ENCODE data around the gene TMEM14C. TPM values are rescaled to one million over a fixed set of nuclear protein-coding genes. Genes with fewer than 3 reads are reported as not detected.
"Not testable (repeated sequence)": the region's sequence is repeated elsewhere in the genome, so short reads cannot be mapped to it uniquely, and the experiment has no call there.

Gene TMEM14C
- total RNA-seq, 4 donors from 2014 or later: 63.4 to 76.7 (median 73.7) TPM

DNA sequence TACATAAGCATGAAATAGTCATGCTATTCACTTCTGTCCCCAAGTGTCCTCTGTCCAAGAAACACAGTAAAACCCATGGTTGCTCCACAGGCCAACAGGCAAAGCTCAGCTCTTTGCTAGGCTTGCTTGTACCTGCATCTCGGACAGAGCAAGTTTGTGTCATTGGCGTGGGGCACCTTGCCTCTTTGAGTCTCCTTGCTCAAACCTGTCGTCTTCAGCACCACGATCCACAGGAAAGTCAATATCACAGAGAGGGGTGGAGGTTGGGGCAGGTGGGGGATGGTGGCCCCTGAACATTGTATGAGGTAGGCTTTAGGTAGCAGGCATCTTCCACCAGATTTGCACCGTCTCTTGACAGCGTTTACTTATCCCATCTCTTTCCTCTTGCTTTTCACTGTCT lies 20.6 kb downstream of the TMEM14C start:
- Histone ChIP-seq H3K4me1 (peaks cover 16% of the 10 kb centered on the region), H3K9me3 (no peaks in the 10 kb centered on the region), H3K4me3 (no peak overlapping the region), H3K27ac (no peak overlapping the region), H3K27me3 (no peaks in the 10 kb centered on the region), H3K36me3 (no peaks in the 10 kb centered on the region)
- WGBS: 86% methylated on average over 6 of the region's 6 CpGs
- DNase-seq (ENCODE audit: low spot score in 2 of 2): no peak
- TF ChIP-seq EP300 (IDR thresholded peaks at IDR 0.05) (no peak), POLR2A (IDR thresholded peaks at IDR 0.05) (no peak), POLR2AphosphoS5 (IDR thresholded peaks at IDR 0.05) (no peak)
- TF ChIP-seq, protein P1, sequence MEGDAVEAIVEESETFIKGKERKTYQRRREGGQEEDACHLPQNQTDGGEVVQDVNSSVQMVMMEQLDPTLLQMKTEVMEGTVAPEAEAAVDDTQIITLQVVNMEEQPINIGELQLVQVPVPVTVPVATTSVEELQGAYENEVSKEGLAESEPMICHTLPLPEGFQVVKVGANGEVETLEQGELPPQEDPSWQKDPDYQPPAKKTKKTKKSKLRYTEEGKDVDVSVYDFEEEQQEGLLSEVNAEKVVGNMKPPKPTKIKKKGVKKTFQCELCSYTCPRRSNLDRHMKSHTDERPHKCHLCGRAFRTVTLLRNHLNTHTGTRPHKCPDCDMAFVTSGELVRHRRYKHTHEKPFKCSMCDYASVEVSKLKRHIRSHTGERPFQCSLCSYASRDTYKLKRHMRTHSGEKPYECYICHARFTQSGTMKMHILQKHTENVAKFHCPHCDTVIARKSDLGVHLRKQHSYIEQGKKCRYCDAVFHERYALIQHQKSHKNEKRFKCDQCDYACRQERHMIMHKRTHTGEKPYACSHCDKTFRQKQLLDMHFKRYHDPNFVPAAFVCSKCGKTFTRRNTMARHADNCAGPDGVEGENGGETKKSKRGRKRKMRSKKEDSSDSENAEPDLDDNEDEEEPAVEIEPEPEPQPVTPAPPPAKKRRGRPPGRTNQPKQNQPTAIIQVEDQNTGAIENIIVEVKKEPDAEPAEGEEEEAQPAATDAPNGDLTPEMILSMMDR (IDR thresholded peaks at IDR 0.05): no peak

DNA sequence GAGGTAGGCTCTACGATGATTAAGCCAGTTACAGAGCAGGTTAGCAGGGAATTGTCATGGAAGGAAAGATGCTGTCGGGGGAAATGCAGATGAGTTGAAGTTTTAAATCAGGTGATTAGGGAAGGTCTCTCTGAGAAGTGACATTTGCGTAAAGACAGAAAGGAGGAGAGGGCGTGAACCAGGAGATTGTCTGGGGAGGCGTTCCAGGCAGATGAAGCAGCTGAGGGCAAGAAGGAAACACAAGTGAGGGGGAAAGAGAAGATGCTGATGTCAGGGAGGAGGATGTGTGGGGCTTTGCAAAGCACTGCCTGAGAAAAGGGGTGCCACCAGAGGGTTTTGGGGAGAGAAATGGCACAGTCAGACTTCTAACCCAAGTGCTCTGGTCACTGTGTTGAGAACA lies 22.2 kb downstream of the TMEM14C start:
- TF ChIP-seq, protein P1 (IDR thresholded peaks at IDR 0.05): no peak
- TF ChIP-seq EP300 (IDR thresholded peaks at IDR 0.05) (no peak), POLR2AphosphoS5 (IDR thresholded peaks at IDR 0.05) (no peak), POLR2A (IDR thresholded peaks at IDR 0.05) (no peak)
- 86% methylated on average over 5 of the region's 5 CpGs for WGBS

DNA sequence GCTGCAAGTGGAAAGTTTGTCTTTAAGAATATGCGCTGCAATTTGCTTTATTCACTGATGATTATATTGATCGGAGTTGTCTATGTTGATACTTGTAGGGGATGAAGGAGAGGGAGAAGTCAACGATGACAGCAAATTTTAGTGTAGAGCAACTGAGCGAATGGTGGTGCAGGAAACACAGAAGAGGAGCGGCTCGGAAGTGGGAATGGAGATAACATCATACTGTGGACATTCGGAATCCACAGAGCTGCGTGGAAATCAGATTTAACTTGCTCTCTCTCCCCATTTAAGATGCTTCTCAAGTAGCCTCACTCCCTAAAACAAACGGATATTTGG lies 24.0 kb downstream of the TMEM14C start:
- Histone ChIP-seq H3K9me3 (no peaks in the 10 kb centered on the region), H3K4me3 (peak overlapping the region; percentile 82), H3K27ac (peak overlapping the region; percentile 11), H3K4me1 (peaks cover 30% of the 10 kb centered on the region), H3K27me3 (no peaks in the 10 kb centered on the region), H3K36me3 (peaks cover 23% of the 10 kb centered on the region)
- WGBS: 32% methylated on average over 9 of the region's 9 CpGs
- DNase-seq (ENCODE audit: low spot score in 2 of 2): no peak
- TF ChIP-seq POLR2A (IDR thresholded peaks at IDR 0.05) (no peak), POLR2AphosphoS5 (IDR thresholded peaks at IDR 0.05) (no peak), EP300 (IDR thresholded peaks at IDR 0.05) (no peak)
- TF ChIP-seq, protein P1 (IDR thresholded peaks at IDR 0.05): no peak

More for the DNA sequence above, 22.2 kb downstream of the TMEM14C start:
- Histone ChIP-seq H3K9me3 (no peaks in the 10 kb centered on the region), H3K4me1 (peaks cover 30% of the 10 kb centered on the region), H3K4me3 (no peak overlapping the region), H3K36me3 (peaks cover 7% of the 10 kb centered on the region), H3K27me3 (no peaks in the 10 kb centered on the region), H3K27ac (no peak overlapping the region)
- DNase-seq (ENCODE audit: low spot score in 2 of 2): no peak

DNA sequence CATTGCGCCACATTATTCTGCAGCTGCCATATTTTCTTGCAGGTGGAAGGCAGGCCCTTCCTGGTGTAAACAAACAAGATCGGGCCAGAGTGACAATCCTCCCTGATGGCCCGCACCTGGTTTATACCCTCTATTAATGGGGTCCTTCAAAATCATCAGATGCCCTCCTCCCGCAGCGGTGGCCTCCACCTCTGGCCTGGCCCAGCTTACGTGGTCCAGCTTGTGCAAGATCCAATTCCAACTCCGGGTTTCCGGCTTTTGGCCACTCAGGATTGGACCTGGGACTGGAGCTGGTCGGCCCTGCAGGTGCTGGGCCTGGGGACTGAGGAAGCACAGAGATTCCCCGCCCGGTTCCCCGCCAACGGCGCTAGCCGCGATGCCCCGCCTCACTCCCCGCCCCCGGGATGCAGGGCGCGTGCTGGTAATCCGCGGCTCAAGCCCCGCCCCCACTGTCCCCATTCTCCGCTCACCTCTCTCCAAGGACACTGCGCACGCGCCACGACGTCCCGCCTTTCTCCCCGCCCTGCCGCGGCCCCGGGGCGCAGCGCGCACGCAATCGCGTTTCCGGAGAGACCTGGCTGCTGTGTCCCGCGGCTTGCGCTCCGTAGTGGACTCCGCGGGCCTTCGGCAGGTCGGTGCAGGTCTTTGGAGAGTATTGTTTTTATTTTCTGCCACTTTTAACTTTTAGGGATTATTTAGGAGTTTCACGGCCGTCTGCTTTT lies 24.5 kb downstream of the TMEM14C start, which contains the start of gene TMEM14B:
TSS of gene TMEM14B (plus strand) at position 555 of the 722 bp plus-strand sequence. CDS start 1,441 bp downstream, outside the sequence.
- Histone ChIP-seq H3K9me3 (no peaks in the 10 kb centered on the region), H3K27ac (peak within 1 kb of the TSS; percentile 86), H3K4me1 (peaks cover 30% of the 10 kb centered on the region), H3K27me3 (no peaks in the 10 kb centered on the region), H3K36me3 (peaks cover 27% of the 10 kb centered on the region), H3K4me3 (peak within 1 kb of the TSS; percentile 82)
- peak; percentile 99 to 100 for DNase-seq (ENCODE audit: low spot score in 2 of 2)
- peak in 1 of 2 donors; percentile 74 for TF ChIP-seq POLR2A (IDR thresholded peaks at IDR 0.05)
- TF ChIP-seq, protein P1 (IDR thresholded peaks at IDR 0.05): no peak
- TF ChIP-seq POLR2AphosphoS5 (IDR thresholded peaks at IDR 0.05): peak in 2 of 3 donors; percentile 52 to 87
- TF ChIP-seq EP300 (IDR thresholded peaks at IDR 0.05): no peak
- WGBS: 1% methylated on average over 41 of the region's 52 CpGs

DNA sequence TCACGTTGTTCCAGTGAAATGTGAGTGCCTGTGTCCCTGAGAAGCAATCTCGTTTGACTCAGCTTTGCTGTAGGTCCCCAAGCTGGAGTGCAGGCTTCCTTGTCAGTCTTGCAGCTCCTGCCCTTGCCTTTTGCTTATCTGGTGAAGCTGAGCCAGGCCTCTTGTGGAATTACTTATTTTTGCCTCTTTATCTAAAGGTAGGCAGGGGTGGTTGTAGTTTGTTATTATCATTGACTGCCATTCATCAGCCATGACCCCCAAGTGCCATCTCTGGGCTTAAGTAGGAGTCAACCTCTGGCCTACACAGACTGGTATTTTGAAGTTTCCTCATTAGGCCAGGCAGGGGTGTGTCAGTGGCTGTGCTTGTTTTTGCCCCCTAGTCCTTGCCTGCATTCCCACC lies 26.9 kb downstream of the TMEM14C start:
- Histone ChIP-seq H3K4me1 (peaks cover 30% of the 10 kb centered on the region), H3K4me3 (no peak overlapping the region), H3K27me3 (no peaks in the 10 kb centered on the region), H3K9me3 (no peaks in the 10 kb centered on the region), H3K36me3 (peaks cover 49% of the 10 kb centered on the region), H3K27ac (no peak overlapping the region)
- WGBS: 49% methylated on average over 2 of the region's 2 CpGs
- no peak for TF ChIP-seq POLR2AphosphoS5 (IDR thresholded peaks at IDR 0.05)
- TF ChIP-seq, protein P1 (IDR thresholded peaks at IDR 0.05): no peak
- TF ChIP-seq POLR2A (IDR thresholded peaks at IDR 0.05): no peak
- no peak for TF ChIP-seq EP300 (IDR thresholded peaks at IDR 0.05)
- no peak for DNase-seq (ENCODE audit: low spot score in 2 of 2)

DNA sequence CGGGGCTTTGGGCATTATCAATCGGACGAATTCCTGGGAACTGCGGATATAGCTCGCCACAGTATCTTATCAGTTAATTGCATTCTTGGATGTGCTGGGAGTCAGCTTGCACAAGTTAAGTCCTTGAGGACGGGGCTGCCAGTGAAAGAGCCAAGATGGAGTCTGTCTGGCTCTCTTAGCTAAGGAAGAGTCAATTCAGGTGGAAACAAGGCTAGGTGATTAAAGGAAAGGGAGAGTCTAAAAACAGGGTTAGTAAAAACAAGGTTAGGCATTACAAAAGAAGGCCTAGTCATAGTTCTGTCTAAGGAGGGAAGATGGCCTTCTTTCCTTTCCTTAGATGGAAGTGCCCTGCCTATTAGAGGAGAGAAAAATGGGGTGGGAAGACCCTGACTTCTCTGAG lies 27.7 kb downstream of the TMEM14C start:
- WGBS: 90% methylated on average over 6 of the region's 6 CpGs

DNA sequence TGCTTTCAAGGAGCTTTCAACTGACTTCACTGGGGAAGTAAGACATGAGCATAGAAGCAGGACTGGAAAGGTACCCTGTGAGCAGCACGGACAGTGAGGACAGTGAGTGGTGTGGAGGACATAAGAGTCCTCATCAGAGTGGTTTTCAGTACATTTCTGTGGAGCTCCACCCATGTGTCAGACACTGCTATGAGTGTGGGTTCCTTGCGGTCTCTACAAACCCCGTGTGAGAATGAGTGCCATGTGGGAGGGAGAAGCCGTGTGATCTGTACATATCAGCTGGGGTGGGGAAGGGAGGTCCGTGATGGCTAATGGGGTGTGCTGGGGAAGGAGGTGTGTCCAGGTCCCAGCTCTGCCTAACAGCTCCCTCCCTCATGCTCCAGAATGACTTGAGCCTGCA lies 28.9 kb downstream of the TMEM14C start:
- H3K27me3 ChIP-seq; H3K27ac ChIP-seq; H3K4me3 ChIP-seq; H3K9me3 ChIP-seq; DNase-seq (ENCODE audit: low spot score in 2 of 2): not testable (repeated sequence)
- 78% methylated on average over 5 of the region's 5 CpGs for WGBS
- Histone ChIP-seq H3K4me1 (peaks cover 26% of the 10 kb centered on the region), H3K36me3 (peaks cover 68% of the 10 kb centered on the region)

More for the DNA sequence above, 27.7 kb downstream of the TMEM14C start:
- H3K9me3 ChIP-seq; DNase-seq (ENCODE audit: low spot score in 2 of 2); H3K27ac ChIP-seq; H3K27me3 ChIP-seq; H3K4me3 ChIP-seq: not testable (repeated sequence)
- peaks cover 57% of the 10 kb centered on the region for H3K36me3 ChIP-seq
- H3K4me1 ChIP-seq: peaks cover 30% of the 10 kb centered on the region
